GM19468 (cell line): ENCODE results near the gene PROS1.
"Not testable (repeated sequence)": the region's sequence is repeated elsewhere in the genome, so short reads cannot be mapped to it uniquely, and the experiment has no call there.

Experiments
- ATAC-seq: cut with Tn5 transposase; IDR thresholded peaks from one replicate; pipeline ENCODE4 v1.9.1; 2021; ENCODE audit warnings: mild to moderate bottlenecking, moderate library complexity, moderate number of reproducible peaks; ENCODE audit not compliant: unreplicated experiment; ENCODE audit errors: extremely low read depth

The PROS1 gene

GRCh38 chr3:93979850-93980676, 6.4 kb upstream of the PROS1 start, which contains the start of gene ARL13B:
Gene ARL13B, plus strand, starts transcription at chr3:93980155. Its CDS starts 269 bp downstream, at chr3:93980424.
- ATAC-seq, result peak; percentile 100

GRCh38 chr3:93969997-93970396, 3.7 kb downstream of the PROS1 start:
- ATAC-seq, result no peak

GRCh38 chr3:93969443-93969842, 4.3 kb downstream of the PROS1 start:
- no peak for ATAC-seq

- ATAC-seq, result not testable (repeated sequence)
Observed at GRCh38 chr3:93965106-93965505, 8.6 kb downstream of the PROS1 start.

- no peak for ATAC-seq
Observed at GRCh38 chr3:93962798-93963197, 10.9 kb downstream of the PROS1 start.

GRCh38 chr3:93961489-93961888, 12.2 kb downstream of the PROS1 start:
- ATAC-seq, result no peak

- ATAC-seq, result no peak
Observed at GRCh38 chr3:93961026-93961425, 12.7 kb downstream of the PROS1 start.

GRCh38 chr3:93949958-93950357, 23.7 kb downstream of the PROS1 start:
- not testable (repeated sequence) for ATAC-seq

GRCh38 chr3:93937485-93937884, 36.2 kb downstream of the PROS1 start:
- not testable (repeated sequence) for ATAC-seq

- no peak for ATAC-seq
Observed at GRCh38 chr3:93936549-93936948, 37.1 kb downstream of the PROS1 start.

GRCh38 chr3:93934366-93935046, 39.2 kb downstream of the PROS1 start:
- no peak for ATAC-seq

GRCh38 chr3:93931597-93932229, 42.0 kb downstream of the PROS1 start:
- no peak for ATAC-seq

GRCh38 chr3:93930041-93930440, 43.7 kb downstream of the PROS1 start:
- ATAC-seq, result no peak

GRCh38 chr3:93926789-93927188, 46.9 kb downstream of the PROS1 start:
- no peak for ATAC-seq

- no peak for ATAC-seq
Observed at GRCh38 chr3:93924491-93924890, 49.2 kb downstream of the PROS1 start.

GRCh38 chr3:93923006-93923405, 50.7 kb downstream of the PROS1 start:
- no peak for ATAC-seq

GRCh38 chr3:93917546-93918029, 56.1 kb downstream of the PROS1 start:
- ATAC-seq, result not testable (repeated sequence)

GRCh38 chr3:93913623-93914022, 60.1 kb downstream of the PROS1 start:
- not testable (repeated sequence) for ATAC-seq

GRCh38 chr3:93911206-93911605, 62.5 kb downstream of the PROS1 start:
- ATAC-seq, result no peak

- no peak for ATAC-seq
Observed at GRCh38 chr3:93910097-93910496, 63.6 kb downstream of the PROS1 start.

GRCh38 chr3:93907132-93907531, 66.6 kb downstream of the PROS1 start:
- ATAC-seq, result no peak
